Fibroblast of the aortic adventitia (primary cell): Measurements from ENCODE around the gene SPEG. TPM values are rescaled to one million over a fixed set of nuclear protein-coding genes. Genes with fewer than 3 reads are reported as not detected.

Experiments
- DNase-seq: peaks from one replicate; pipeline ENCODE4 v3.0.0-alpha.2; 2010; ENCODE audit warnings: low read depth
- H3K4me3 ChIP-seq: 2 replicates; pipeline ENCODE4 v1.5.1; 2011; ENCODE audit warnings: low read depth, mild to moderate bottlenecking, control low read depth, low read length, moderate library complexity
- CTCF ChIP-seq: IDR thresholded peaks from 2 replicates; pipeline ENCODE4 v1.5.1; 2011; ENCODE audit warnings: mild to moderate bottlenecking, low read length, control low read depth, inconsistent platforms; ENCODE audit not compliant: insufficient read depth
- total RNA-seq: library from RNA; depleted of rRNA; stranded (reverse); fragments of >200 nt; gene quantifications from 2 replicates; pipeline ENCODE4 v1.2.3, GENCODE V29; 2012; ENCODE audit warnings: low replicate concordance

Gene SPEG
- total RNA-seq, 1 donor = 22.7 TPM

GRCh38 chr2:219423652-219424377 lies 10.8 kb upstream of the SPEG start:
- no peak for DNase-seq
- TF ChIP-seq CTCF = no peak

GRCh38 chr2:219425238-219426067 lies 9.2 kb upstream of the SPEG start:
- TF ChIP-seq CTCF = no peak
- no peak overlapping the region for H3K4me3 ChIP-seq
- no peak for DNase-seq

More at GRCh38 chr2:219423652-219424377, 10.8 kb upstream of the SPEG start:
- no peak overlapping the region for H3K4me3 ChIP-seq

- H3K4me3 ChIP-seq = no peak overlapping the region
- DNase-seq = no peak
- no peak for TF ChIP-seq CTCF
Measured at GRCh38 chr2:219426068-219426443, 8.6 kb upstream of the SPEG start.

GRCh38 chr2:219426534-219427136 lies 8.0 kb upstream of the SPEG start:
- no peak overlapping the region for H3K4me3 ChIP-seq
- DNase-seq = no peak
- TF ChIP-seq CTCF = no peak

- DNase-seq = no peak
- TF ChIP-seq CTCF = no peak
- no peak overlapping the region for H3K4me3 ChIP-seq
Measured at GRCh38 chr2:219428469-219428868, 6.2 kb upstream of the SPEG start.

- H3K4me3 ChIP-seq = no peak overlapping the region
- DNase-seq = no peak
- TF ChIP-seq CTCF = no peak
Measured at GRCh38 chr2:219429958-219430606, 4.6 kb upstream of the SPEG start.
